CD1c-positive myeloid dendritic cell (primary cell): Measurements from ENCODE around the gene NOL3.
"Not testable (repeated sequence)": the region's sequence is repeated elsewhere in the genome, so short reads cannot be mapped to it uniquely, and the experiment has no call there.

Experiments used
- DNase-seq: peaks from one replicate; pipeline ENCODE4 v3.0.0-alpha.2; 2016; ENCODE audit errors: extremely low spot score

Gene NOL3

GRCh38 chr16:67170168-67170948 is at the start of gene NOL3:
Gene NOL3 (plus strand): TSS chr16:67170538.
- DNase-seq, result peak; percentile 62

GRCh38 chr16:67122799-67123198 is 47.5 kb upstream of the NOL3 start:
- DNase-seq, result not testable (repeated sequence)

GRCh38 chr16:67128417-67128816 is 41.9 kb upstream of the NOL3 start:
- DNase-seq, result no peak

DNA sequence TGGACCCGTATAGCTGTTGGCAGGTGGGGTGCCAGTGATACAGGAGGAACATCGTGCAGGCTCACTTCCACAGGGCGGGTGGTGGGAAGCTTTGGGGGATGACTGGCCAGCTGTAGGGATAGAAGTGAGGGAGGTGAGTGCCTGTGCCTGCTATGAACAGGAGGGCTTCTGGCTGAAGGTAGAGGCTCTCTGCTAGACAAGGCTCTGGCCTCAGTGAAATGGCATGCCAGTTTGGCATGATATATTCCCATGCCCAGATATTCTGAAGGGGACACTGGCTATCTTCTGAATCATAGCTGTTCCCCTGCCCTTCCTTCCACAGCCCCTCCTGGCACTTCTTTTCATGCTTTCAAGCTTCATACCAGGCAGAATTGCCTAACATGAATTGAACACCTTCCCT is 41.5 kb upstream of the NOL3 start:
- no peak for DNase-seq

DNA sequence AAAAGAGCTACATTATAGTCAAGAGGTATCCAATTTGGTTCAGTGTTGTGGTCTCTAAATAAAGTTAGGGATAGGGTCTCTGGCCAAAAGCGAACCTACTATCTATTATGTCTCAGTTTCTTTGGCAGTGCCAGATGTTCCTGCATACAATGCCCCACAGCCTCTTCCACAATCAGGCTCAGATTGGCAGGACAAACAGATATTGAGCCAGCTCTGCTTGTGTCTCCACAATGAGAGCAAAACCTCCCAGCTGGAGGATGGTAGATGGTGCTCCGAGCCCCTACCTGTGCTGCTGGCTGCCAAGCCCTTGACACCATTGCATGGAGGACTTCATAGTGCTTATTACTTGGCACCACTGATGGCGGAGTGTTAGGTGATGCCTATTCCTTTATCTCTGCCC is 40.9 kb upstream of the NOL3 start:
- DNase-seq, result no peak

- no peak for DNase-seq
Measured at GRCh38 chr16:67137605-67138004, 32.7 kb upstream of the NOL3 start.

GRCh38 chr16:67141391-67141790 is 28.9 kb upstream of the NOL3 start:
- no peak for DNase-seq

DNA sequence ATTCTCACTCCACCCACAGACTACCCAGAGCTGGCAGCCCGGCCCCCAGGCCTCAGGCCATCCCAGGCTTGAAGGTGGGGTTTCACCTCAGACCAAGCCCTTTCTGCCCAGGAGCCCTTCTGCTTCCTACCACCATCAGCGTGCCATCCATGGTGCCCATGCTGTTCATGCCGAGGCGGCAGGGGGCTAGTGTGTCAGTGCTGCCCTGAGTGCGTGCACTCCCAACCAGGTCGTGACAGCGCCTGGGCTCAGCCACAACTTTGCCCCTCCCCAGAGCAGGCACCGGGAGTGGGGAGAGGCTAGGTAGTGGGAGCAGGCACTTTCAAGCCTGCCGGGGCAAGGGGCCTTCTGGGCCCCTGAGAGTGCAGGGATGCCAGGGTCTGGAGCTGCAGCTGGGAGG is 28.0 kb upstream of the NOL3 start:
- no peak for DNase-seq

DNA sequence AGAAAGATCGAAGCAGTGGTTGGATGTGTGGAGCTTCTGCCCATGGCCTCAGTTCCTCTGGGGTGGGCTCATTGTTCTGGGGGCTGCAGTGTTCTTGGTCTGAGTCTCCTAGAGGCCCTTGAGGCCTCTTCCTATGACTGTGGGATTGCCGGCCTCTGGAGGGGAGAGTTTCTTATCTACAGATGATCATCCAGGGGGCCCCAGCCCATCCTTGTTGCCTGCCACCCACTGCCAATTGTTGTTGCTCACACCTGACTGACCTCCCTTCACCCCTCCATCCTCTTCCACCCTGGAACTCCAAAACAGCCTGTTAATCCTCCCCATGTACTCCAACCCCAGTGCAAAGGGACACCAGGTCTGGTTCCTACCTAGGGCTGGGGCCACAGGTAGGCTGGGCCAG is 25.4 kb upstream of the NOL3 start:
- DNase-seq, result no peak

GRCh38 chr16:67145746-67146145 is 24.6 kb upstream of the NOL3 start:
- DNase-seq, result no peak

GRCh38 chr16:67146523-67147357 is 23.6 kb upstream of the NOL3 start:
- no peak for DNase-seq

GRCh38 chr16:67147437-67148140 is 22.7 kb upstream of the NOL3 start:
- no peak for DNase-seq

GRCh38 chr16:67148221-67148620 is 22.1 kb upstream of the NOL3 start:
- no peak for DNase-seq

- DNase-seq, result no peak
Measured at GRCh38 chr16:67148656-67149275, 21.6 kb upstream of the NOL3 start.

DNA sequence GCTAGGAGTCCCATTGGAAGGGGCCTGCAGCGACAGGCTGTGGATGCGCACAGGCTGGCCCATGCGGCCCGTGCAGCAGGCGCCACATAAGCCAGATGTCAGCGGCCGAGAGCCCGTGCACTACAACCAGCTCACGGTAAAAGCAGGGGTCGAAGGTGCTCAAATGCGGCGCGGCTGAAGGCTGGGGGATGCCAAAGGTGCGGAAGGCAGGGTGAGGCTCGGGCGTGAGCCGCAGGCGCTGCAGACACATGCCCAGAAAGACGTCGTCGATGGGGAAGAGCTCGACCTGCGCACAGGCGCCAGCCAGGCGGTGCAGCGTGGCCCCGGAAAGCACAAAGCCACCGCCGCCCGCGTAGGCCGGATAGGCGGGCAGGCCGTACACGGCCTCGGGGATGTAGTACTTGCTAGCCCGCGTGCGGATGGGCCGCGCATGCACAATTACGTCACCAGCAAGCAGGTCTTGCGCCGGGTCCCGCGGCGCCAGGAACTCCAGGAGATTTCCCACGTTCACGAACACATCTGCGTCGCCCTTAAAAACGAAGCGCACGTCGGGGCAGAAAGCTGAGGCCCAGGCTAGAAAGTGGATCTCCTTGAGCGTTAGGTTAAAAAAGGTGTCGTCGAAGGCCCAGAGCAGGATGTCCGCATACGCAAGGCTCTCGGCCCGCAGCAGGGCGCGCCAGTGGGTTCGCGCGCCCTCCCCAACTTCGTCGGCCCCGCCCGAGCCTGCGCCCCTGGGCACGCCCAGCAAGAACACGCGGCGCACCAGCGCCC is 20.9 kb upstream of the NOL3 start:
- DNase-seq, result no peak

DNA sequence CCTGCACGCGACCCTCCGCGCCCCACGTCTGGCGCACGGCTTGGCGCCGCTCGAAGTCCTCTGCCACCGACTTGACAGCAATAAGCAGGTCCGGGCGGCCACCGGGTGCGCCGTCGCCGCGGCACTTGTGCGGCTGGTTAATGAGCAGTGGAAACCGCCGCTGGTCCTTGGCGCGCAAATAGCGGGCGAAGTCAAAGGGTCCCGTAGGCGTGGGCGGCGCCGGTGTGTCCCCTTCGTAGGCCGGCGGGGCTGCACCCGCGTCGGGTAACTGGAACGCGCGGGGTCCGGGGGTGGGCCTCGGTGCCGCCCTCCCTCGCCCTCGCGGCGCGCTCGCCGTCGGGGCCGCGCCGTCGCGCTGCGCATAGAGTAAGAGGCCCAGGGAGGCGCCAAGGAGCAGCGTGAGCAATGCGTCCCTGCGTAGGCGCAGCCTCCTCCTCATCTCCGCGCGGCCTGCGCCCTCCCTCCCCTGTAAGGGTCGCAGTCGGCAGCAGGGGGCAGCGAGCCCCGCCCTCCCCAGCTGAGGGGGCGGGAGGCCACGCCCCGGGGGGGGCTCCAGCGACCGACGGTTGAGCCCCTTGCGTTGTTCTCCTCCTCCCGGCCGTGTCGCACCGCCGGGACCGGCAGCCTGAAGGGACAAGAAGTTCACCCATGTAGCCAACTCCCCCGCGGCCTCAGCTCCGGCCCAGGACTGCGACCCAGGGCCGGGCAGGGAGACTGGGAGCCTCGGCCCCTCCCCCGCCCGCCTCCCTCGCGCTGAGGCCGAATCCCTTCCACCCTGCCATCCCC is 20.1 kb upstream of the NOL3 start:
- peak; percentile 30 for DNase-seq

GRCh38 chr16:67150833-67151396 is 19.4 kb upstream of the NOL3 start, which contains the start of gene B3GNT9:
Gene B3GNT9 (minus strand): TSS chr16:67150998. CDS start chr16:67150485, 513 bp downstream.
- no peak for DNase-seq

DNA sequence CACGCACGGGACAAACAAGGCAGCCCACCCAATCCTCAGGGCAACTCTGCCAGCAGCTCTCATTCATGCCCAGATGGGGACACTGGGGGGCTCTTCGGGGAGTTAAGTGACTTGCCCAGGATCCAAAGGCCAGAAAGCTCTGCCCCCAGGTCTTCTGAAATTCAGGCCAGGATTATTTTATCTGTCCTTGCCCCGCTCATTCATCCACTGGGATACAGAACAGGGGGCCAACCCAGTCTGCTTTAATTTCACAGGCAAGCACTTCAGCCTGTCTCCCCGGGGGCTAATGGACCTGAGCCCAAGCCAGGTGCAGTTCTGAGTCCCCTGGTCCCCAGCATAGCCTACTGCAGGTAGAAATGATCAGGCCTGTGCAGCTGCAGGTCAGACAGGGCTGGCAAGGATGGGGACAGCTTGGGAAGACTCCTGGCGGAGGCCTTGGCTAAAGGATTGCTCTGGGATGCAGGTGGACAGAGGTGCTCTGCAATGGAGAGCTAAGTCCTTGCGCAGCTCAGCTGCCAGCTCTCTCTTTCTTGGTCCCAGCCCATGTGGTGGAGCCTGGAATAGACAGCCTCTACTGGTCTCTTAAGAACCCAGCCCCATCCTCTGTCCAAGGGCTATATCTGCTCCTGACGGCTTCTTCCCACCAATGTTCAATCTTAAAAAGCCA is 18.8 kb upstream of the NOL3 start:
- no peak for DNase-seq

- DNase-seq, result no peak
Measured at GRCh38 chr16:67154578-67155294, 15.6 kb upstream of the NOL3 start.
